NCI-H2227 treated with DMSO at 0.1 percent for 48 hours (cell line): ENCODE results near the gene PRKCH.

Experiments used
- DNase-seq: peaks from one replicate; lab custom pipeline; 2025; lab: John Stamatoyannopoulos, UW

PRKCH gene

GRCh38 chr14:61368114-61368710 lies 46.8 kb downstream of the PRKCH start:
- DNase-seq: no peak

- no peak for DNase-seq
These were observed 47.5 kb downstream of the PRKCH start for GRCh38 chr14:61368781-61369453.

GRCh38 chr14:61369454-61369810 lies 48.1 kb downstream of the PRKCH start:
- DNase-seq: no peak

- no peak for DNase-seq
These were observed 51.0 kb downstream of the PRKCH start for GRCh38 chr14:61372379-61372778.

- DNase-seq: no peak
These were observed 51.6 kb downstream of the PRKCH start for GRCh38 chr14:61372842-61373555.

GRCh38 chr14:61374284-61374683 lies 52.9 kb downstream of the PRKCH start:
- no peak for DNase-seq

GRCh38 chr14:61375218-61375617 lies 53.8 kb downstream of the PRKCH start:
- no peak for DNase-seq

GRCh38 chr14:61376314-61376713 lies 54.9 kb downstream of the PRKCH start:
- DNase-seq: no peak

- no peak for DNase-seq
These were observed 56.4 kb downstream of the PRKCH start for GRCh38 chr14:61377749-61378148.

GRCh38 chr14:61379639-61380184 lies 58.3 kb downstream of the PRKCH start:
- DNase-seq: no peak

- no peak for DNase-seq
These were observed 59.6 kb downstream of the PRKCH start for GRCh38 chr14:61380984-61381383.

- no peak for DNase-seq
These were observed 60.2 kb downstream of the PRKCH start for GRCh38 chr14:61381553-61381952.

- DNase-seq: no peak
These were observed 61.5 kb downstream of the PRKCH start for GRCh38 chr14:61382842-61383241.

GRCh38 chr14:61385002-61385685 lies 63.8 kb downstream of the PRKCH start:
- no peak for DNase-seq

GRCh38 chr14:61386173-61386772 lies 64.9 kb downstream of the PRKCH start:
- no peak for DNase-seq

- no peak for DNase-seq
These were observed 65.7 kb downstream of the PRKCH start for GRCh38 chr14:61387076-61387475.

GRCh38 chr14:61388173-61388975 lies 67.0 kb downstream of the PRKCH start:
- no peak for DNase-seq

- no peak for DNase-seq
These were observed 67.7 kb downstream of the PRKCH start for GRCh38 chr14:61388976-61389576.

GRCh38 chr14:61391119-61391518 lies 69.7 kb downstream of the PRKCH start:
- no peak for DNase-seq

- no peak for DNase-seq
These were observed 70.9 kb downstream of the PRKCH start for GRCh38 chr14:61392297-61392696.

GRCh38 chr14:61394542-61394941 lies 73.2 kb downstream of the PRKCH start:
- no peak for DNase-seq
